OCI-LY7 (cell line): ENCODE data around the gene ERCC5. TPM values are rescaled to one million over a fixed set of nuclear protein-coding genes. Genes with fewer than 3 reads are reported as not detected.
A peak's percentile ranks its signal among the peaks of the same experiment; 100 is the strongest.

ENCODE experiments used
- BruUV-seq: library from RNA; stranded (reverse); fragments of 400-500 nt; replicated peaks from 2 replicates; lab custom pipeline; 2021; lab: Mats Ljungman, UMichigan
- CTCF ChIA-PET: fragments of 300-600 bp; sonication (Branson Sonifier 250); formaldehyde crosslinking; loops from one replicate; lab custom pipeline; 2022; ENCODE audit warnings: antibody characterized with exemption; ENCODE audit not compliant: unreplicated experiment; lab: Charles Lee
- POLR2A ChIA-PET: fragments of 300-600 bp; sonication (Branson Sonifier 250); formaldehyde crosslinking; loops from one replicate; lab custom pipeline; 2022; ENCODE audit warnings: antibody characterized with exemption; lab: Charles Lee
- DNase-seq: peaks from one replicate; pipeline ENCODE4 v3.0.0-alpha.2; 2015; ENCODE audit warnings: low spot score
- H2AFZ ChIP-seq: fragments of 200-600 bp; sonication (generic), shearing (Covaris generic); 2 replicates; pipeline ENCODE4 v1.6.1; 2014; ENCODE audit warnings: mild to moderate bottlenecking, antibody characterized with exemption, low read length, moderate library complexity
- H3K27ac ChIP-seq: fragments of 200-600 bp; sonication (generic); 2 replicates; pipeline ENCODE4 v1.5.1; 2014; ENCODE audit warnings: mixed run types, low read depth, mild to moderate bottlenecking, moderate library complexity, low read length, inconsistent platforms; ENCODE audit not compliant: poor library complexity, severe bottlenecking
- H3K36me3 ChIP-seq: fragments of 200-600 bp; sonication (generic); 2 replicates; pipeline ENCODE4 v1.6.1; 2014; ENCODE audit warnings: mild to moderate bottlenecking, antibody characterized with exemption, low read length, moderate library complexity, mixed read lengths; ENCODE audit not compliant: insufficient read depth
- H3K4me1 ChIP-seq: fragments of 200-600 bp; sonication (generic); 2 replicates; pipeline ENCODE4 v1.5.1; 2014; ENCODE audit warnings: mild to moderate bottlenecking, low read length; ENCODE audit not compliant: insufficient read depth, poor library complexity, severe bottlenecking
- H3K4me2 ChIP-seq: fragments of 200-600 bp; sonication (generic); 2 replicates; pipeline ENCODE4 v1.6.1; 2014; ENCODE audit warnings: mild to moderate bottlenecking, low read length
- H3K4me3 ChIP-seq: fragments of 200-600 bp; sonication (generic); 2 replicates; pipeline ENCODE4 v1.5.1; 2014; ENCODE audit warnings: mild to moderate bottlenecking, low read depth, low read length; ENCODE audit not compliant: poor library complexity, severe bottlenecking
- H3K79me2 ChIP-seq: fragments of 200-600 bp; sonication (generic); 2 replicates; pipeline ENCODE4 v1.6.1; 2016; ENCODE audit warnings: low read depth, mild to moderate bottlenecking, low read length, moderate library complexity, mixed read lengths; ENCODE audit not compliant: insufficient read depth
- H3K9me2 ChIP-seq: fragments of 200-600 bp; sonication (generic); 2 replicates; pipeline ENCODE4 v1.6.1; 2016; ENCODE audit warnings: mild to moderate bottlenecking, low read length, mixed read lengths; ENCODE audit not compliant: insufficient read depth
- H3K9me3 ChIP-seq: fragments of 200-600 bp; sonication (generic); 2 replicates; pipeline ENCODE4 v1.6.1; 2014; ENCODE audit warnings: mild to moderate bottlenecking, mixed run types, low read length, mixed read lengths
- H4K20me1 ChIP-seq: fragments of 200-600 bp; sonication (generic); 2 replicates; pipeline ENCODE4 v1.6.1; 2014; ENCODE audit warnings: mild to moderate bottlenecking, antibody characterized with exemption, low read length, moderate library complexity, mixed read lengths; ENCODE audit not compliant: insufficient read depth
- EZH2phosphoT487 ChIP-seq: fragments of 200-600 bp; sonication (generic); IDR thresholded peaks from 2 replicates; pipeline ENCODE4 v1.6.1; 2018; ENCODE audit warnings: low read depth, borderline replicate concordance, mild to moderate bottlenecking, mixed run types, antibody characterized with exemption, low read length, moderate library complexity, mixed read lengths
- intact Hi-C: fragments of 100-400 bp; cut with micrococcal nuclease; formaldehyde crosslinking; loops from one replicate; pipeline ENCODE4 v1.10.0; 2022; ENCODE audit not compliant: unreplicated experiment
- total RNA-seq, 2 experiments: library from RNA; depleted of rRNA in 1 of 2; stranded (reverse); fragments of >200 nt in 1 of 2; shearing (Covaris generic) in 1 of 2; gene quantifications; 2 replicates each; pipeline ENCODE4 v1.2.3, GENCODE V29; 2014 to 2022
- TF ChIP-seq, protein P1 (sequence below): fragments of 200-600 bp; sonication (generic); conservative IDR thresholded peaks from 2 replicates; pipeline ENCODE4 v1.5.1; 2014; ENCODE audit warnings: mild to moderate bottlenecking, antibody characterized with exemption, low read length, moderate library complexity, mixed read lengths

The ERCC5 gene
- total RNA-seq, 2 experiments from 2014 or later, result 37.9 to 38.5 TPM

DNA sequence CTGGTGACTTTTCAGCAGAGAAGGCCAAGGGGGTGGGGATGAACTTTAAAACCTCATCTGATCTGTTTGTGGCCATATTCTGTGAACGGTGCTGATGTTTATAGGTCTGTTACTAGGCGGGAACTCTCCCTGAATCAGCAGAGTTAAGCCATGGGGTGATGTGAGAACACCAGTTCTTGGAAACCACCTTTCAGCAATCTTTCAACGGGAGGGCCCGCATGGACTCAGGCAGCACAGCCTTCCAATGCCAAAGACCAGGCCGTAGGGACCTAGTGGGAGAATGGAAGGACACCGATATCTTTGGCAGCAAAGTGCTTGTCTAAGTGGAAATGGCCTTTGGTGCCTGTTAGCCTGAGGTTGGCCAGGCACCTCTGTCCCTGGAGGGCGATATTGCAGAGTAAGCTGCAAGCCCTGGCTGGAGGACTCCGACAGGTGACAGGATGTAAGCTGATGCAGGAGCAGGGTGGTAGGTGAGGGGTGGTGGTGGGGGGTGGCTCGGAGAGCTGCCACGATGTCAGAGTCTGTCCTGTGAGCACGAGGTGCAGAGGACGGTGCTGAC is 57.0 kb downstream of the ERCC5 start:
- Histone ChIP-seq H2AFZ (no peak overlapping the region), H3K4me3 (no peak overlapping the region), H3K79me2 (no peaks in the 10 kb centered on the region), H3K9me3 (no peaks in the 10 kb centered on the region), H3K4me1 (peaks cover 3% of the 10 kb centered on the region), H4K20me1 (no peaks in the 10 kb centered on the region), H3K9me2 (no peaks in the 10 kb centered on the region), H3K36me3 (no peaks in the 10 kb centered on the region), H3K4me2 (no peak overlapping the region), H3K27ac (no peak overlapping the region)
- BruUV-seq, result no TSS peak
- intact Hi-C loops, result no loop called here
- POLR2A ChIA-PET, result no interaction called here
- DNase-seq, result no peak
- CTCF ChIA-PET, result interaction anchor here (0.6 kb wide), 1 partner anchor 131 kb away, joined by 9 read pairs; no protein-coding TSS in a partner anchor
- no peak for TF ChIP-seq EZH2phosphoT487
- TF ChIP-seq, protein P1, sequence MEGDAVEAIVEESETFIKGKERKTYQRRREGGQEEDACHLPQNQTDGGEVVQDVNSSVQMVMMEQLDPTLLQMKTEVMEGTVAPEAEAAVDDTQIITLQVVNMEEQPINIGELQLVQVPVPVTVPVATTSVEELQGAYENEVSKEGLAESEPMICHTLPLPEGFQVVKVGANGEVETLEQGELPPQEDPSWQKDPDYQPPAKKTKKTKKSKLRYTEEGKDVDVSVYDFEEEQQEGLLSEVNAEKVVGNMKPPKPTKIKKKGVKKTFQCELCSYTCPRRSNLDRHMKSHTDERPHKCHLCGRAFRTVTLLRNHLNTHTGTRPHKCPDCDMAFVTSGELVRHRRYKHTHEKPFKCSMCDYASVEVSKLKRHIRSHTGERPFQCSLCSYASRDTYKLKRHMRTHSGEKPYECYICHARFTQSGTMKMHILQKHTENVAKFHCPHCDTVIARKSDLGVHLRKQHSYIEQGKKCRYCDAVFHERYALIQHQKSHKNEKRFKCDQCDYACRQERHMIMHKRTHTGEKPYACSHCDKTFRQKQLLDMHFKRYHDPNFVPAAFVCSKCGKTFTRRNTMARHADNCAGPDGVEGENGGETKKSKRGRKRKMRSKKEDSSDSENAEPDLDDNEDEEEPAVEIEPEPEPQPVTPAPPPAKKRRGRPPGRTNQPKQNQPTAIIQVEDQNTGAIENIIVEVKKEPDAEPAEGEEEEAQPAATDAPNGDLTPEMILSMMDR, result no peak

GRCh38 chr13:102903659-102904407 is 58.0 kb downstream of the ERCC5 start:
- Histone ChIP-seq H3K36me3 (no peaks in the 10 kb centered on the region), H4K20me1 (no peaks in the 10 kb centered on the region), H3K9me3 (no peaks in the 10 kb centered on the region), H3K4me2 (peak overlapping the region; percentile 55), H3K9me2 (no peaks in the 10 kb centered on the region), H3K79me2 (no peaks in the 10 kb centered on the region), H3K4me3 (no peak overlapping the region), H3K27ac (no peak overlapping the region), H2AFZ (peak overlapping the region; percentile 76; the same call in 1 of the 2 replicates), H3K4me1 (peaks cover 3% of the 10 kb centered on the region)
- peak; percentile 30 for DNase-seq
- CTCF ChIA-PET, result no interaction called here
- no TSS peak for BruUV-seq
- intact Hi-C loops, result no loop called here
- POLR2A ChIA-PET, result no interaction called here
- TF ChIP-seq, protein P1, result peak; percentile 82
- TF ChIP-seq EZH2phosphoT487, result no peak

DNA sequence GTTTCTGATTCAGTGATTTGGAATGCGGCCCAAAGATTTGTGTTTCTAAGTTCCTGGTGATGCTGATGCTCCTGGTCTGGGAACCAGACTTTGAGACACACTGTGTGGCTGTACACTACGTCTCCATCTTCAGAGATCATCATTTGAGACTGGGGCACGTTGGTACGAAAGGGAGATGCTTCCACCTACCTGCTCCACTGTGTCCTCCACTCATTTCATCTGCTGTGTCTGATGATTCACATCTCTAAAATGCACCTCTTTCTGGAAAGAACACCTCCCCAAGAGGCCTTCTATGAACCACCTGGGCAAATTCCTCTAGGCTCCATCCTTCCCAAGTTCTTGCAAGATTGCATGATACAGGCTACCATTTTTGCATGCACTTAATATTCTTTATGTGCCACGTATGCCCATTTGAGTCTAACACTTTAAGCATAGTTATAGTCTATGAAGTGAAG is 58.6 kb downstream of the ERCC5 start:
- H3K4me1 ChIP-seq, result peaks cover 3% of the 10 kb centered on the region
- ChIA-PET POLR2A (interaction anchor here (0.6 kb wide), 1 partner anchor 13 kb away, joined by 4 read pairs; no protein-coding TSS in a partner anchor), CTCF (no interaction called here)
- H4K20me1 ChIP-seq, result no peaks in the 10 kb centered on the region
- H3K36me3 ChIP-seq, result no peaks in the 10 kb centered on the region
- peak overlapping the region; percentile 55 for H3K4me2 ChIP-seq
- intact Hi-C loops, result no loop called here
- H3K79me2 ChIP-seq, result no peaks in the 10 kb centered on the region
- no peaks in the 10 kb centered on the region for H3K9me3 ChIP-seq
- TF ChIP-seq, protein P1, result no peak
- no peak for TF ChIP-seq EZH2phosphoT487
- H3K27ac ChIP-seq, result no peak overlapping the region
- no peak overlapping the region for H3K4me3 ChIP-seq
- no peak for DNase-seq
- no peaks in the 10 kb centered on the region for H3K9me2 ChIP-seq
- peak overlapping the region; percentile 76; the same call in 1 of the 2 replicates for H2AFZ ChIP-seq
- BruUV-seq, result no TSS peak
